OCI-LY1 (cell line): Measurements from ENCODE around the gene AQP5.

Experiments used
- H2AFZ ChIP-seq: fragments of 200-600 bp; sonication (generic), shearing (Covaris generic); 2 replicates; pipeline ENCODE4 v1.6.0; 2014; ENCODE audit warnings: antibody characterized with exemption, mild to moderate bottlenecking, low read length
- H3F3A ChIP-seq: fragments of 200-600 bp; sonication (generic), shearing (Covaris generic); 2 replicates; pipeline ENCODE4 v1.6.0; 2014; ENCODE audit warnings: mild to moderate bottlenecking, antibody characterized with exemption, low read length, moderate library complexity; ENCODE audit not compliant: insufficient read depth
- H3K27ac ChIP-seq: fragments of 200-600 bp; sonication (generic); 2 replicates; pipeline ENCODE4 v1.5.1; 2014; ENCODE audit warnings: low read length, mixed run types, mild to moderate bottlenecking, low read depth; ENCODE audit not compliant: poor library complexity, severe bottlenecking
- H3K27me3 ChIP-seq: fragments of 200-600 bp; sonication (generic); 2 replicates; pipeline ENCODE4 v1.6.0; 2014; ENCODE audit warnings: antibody characterized with exemption, mild to moderate bottlenecking, low read length, moderate library complexity; ENCODE audit not compliant: insufficient read depth
- H3K36me3 ChIP-seq: fragments of 200-600 bp; sonication (generic); 2 replicates; pipeline ENCODE4 v1.6.1; 2014; ENCODE audit warnings: mild to moderate bottlenecking, antibody characterized with exemption, low read length, moderate library complexity, mixed read lengths; ENCODE audit not compliant: insufficient read depth
- H3K4me1 ChIP-seq: fragments of 200-600 bp; sonication (generic); 2 replicates; pipeline ENCODE4 v1.5.1; 2014; ENCODE audit warnings: mild to moderate bottlenecking, low read length, moderate library complexity; ENCODE audit not compliant: insufficient read depth, severe bottlenecking
- H3K4me2 ChIP-seq: fragments of 200-600 bp; sonication (generic), shearing (Covaris generic); 2 replicates; pipeline ENCODE4 v1.6.1; 2014; ENCODE audit warnings: low read length
- H3K4me3 ChIP-seq: fragments of 200-600 bp; sonication (generic); 2 replicates; pipeline ENCODE4 v1.5.1; 2014; ENCODE audit warnings: low read length, low read depth, mild to moderate bottlenecking, mixed read lengths; ENCODE audit not compliant: poor library complexity, severe bottlenecking
- H3K79me2 ChIP-seq: fragments of 200-600 bp; shearing (Covaris generic); 2 replicates; pipeline ENCODE4 v1.6.1; 2016; ENCODE audit warnings: mixed run types, low read length, mixed read lengths; ENCODE audit not compliant: insufficient read depth
- H3K9ac ChIP-seq: fragments of 200-600 bp; sonication (generic), shearing (Covaris generic); 2 replicates; pipeline ENCODE4 v1.6.1; 2014; ENCODE audit warnings: mild to moderate bottlenecking, low read length, mixed read lengths
- H3K9me2 ChIP-seq: fragments of 200-600 bp; sonication (generic), shearing (Covaris generic); 2 replicates; pipeline ENCODE4 v1.6.1; 2014; ENCODE audit warnings: low read depth, mild to moderate bottlenecking, low read length, mixed read lengths
- H3K9me3 ChIP-seq: fragments of 200-600 bp; shearing (Covaris generic); 2 replicates; pipeline ENCODE4 v1.6.1; 2014; ENCODE audit warnings: low read length, mixed read lengths
- H4K20me1 ChIP-seq: fragments of 200-600 bp; sonication (generic), shearing (Covaris generic); 2 replicates; pipeline ENCODE4 v1.6.0; 2016; ENCODE audit warnings: mild to moderate bottlenecking, low read length; ENCODE audit not compliant: insufficient read depth
- CTCF ChIP-seq: fragments of 200-600 bp; sonication (generic), shearing (Covaris generic); IDR thresholded peaks from 2 replicates; pipeline ENCODE4 v1.5.1; 2017; ENCODE audit warnings: mild to moderate bottlenecking, antibody characterized with exemption, low read length, moderate library complexity, mixed read lengths
- EZH2 ChIP-seq: fragments of 200-600 bp; sonication (generic), shearing (Covaris generic); IDR thresholded peaks from 2 replicates; pipeline ENCODE4 v1.8.0; 2017; ENCODE audit warnings: borderline replicate concordance, mixed run types, mild to moderate bottlenecking, antibody characterized with exemption, low read length, moderate library complexity, mixed read lengths

AQP5 gene

GRCh38 chr12:49952391-49953055 lies 9.1 kb upstream of the AQP5 start:
- no peak overlapping the region for H3K9ac ChIP-seq
- H2AFZ ChIP-seq = no peak overlapping the region
- no peaks in the 10 kb centered on the region for H4K20me1 ChIP-seq
- TF ChIP-seq EZH2 (no peak), CTCF (no peak)
- no peak overlapping the region for H3K27ac ChIP-seq
- H3K9me3 ChIP-seq = no peaks in the 10 kb centered on the region
- no peaks in the 10 kb centered on the region for H3F3A ChIP-seq
- no peaks in the 10 kb centered on the region for H3K9me2 ChIP-seq
- H3K4me3 ChIP-seq = no peak overlapping the region
- H3K4me2 ChIP-seq = no peak overlapping the region
- H3K27me3 ChIP-seq = peaks cover 5% of the 10 kb centered on the region
- H3K36me3 ChIP-seq = no peaks in the 10 kb centered on the region
- H3K4me1 ChIP-seq = no peaks in the 10 kb centered on the region
- H3K79me2 ChIP-seq = no peaks in the 10 kb centered on the region

- Histone ChIP-seq H3K79me2 (no peaks in the 10 kb centered on the region), H3K9me3 (no peaks in the 10 kb centered on the region), H4K20me1 (no peaks in the 10 kb centered on the region), H3K4me1 (no peaks in the 10 kb centered on the region), H3K27me3 (peaks cover 5% of the 10 kb centered on the region), H3K9me2 (no peaks in the 10 kb centered on the region), H3K36me3 (no peaks in the 10 kb centered on the region), H3F3A (no peaks in the 10 kb centered on the region), H3K27ac (no peak overlapping the region), H3K4me2 (no peak overlapping the region), H3K9ac (no peak overlapping the region), H3K4me3 (no peak overlapping the region), H2AFZ (no peak overlapping the region)
- TF ChIP-seq EZH2 (no peak), CTCF (no peak)
These were observed 8.5 kb upstream of the AQP5 start for GRCh38 chr12:49953151-49953550.

GRCh38 chr12:49953961-49954846 lies 7.5 kb upstream of the AQP5 start:
- H3K36me3 ChIP-seq = no peaks in the 10 kb centered on the region
- no peak overlapping the region for H3K4me2 ChIP-seq
- no peaks in the 10 kb centered on the region for H4K20me1 ChIP-seq
- peaks cover 11% of the 10 kb centered on the region; the same call in 1 of the 2 replicates for H3K27me3 ChIP-seq
- H2AFZ ChIP-seq = no peak overlapping the region
- H3F3A ChIP-seq = no peaks in the 10 kb centered on the region
- no peaks in the 10 kb centered on the region for H3K79me2 ChIP-seq
- no peaks in the 10 kb centered on the region for H3K9me3 ChIP-seq
- no peaks in the 10 kb centered on the region for H3K4me1 ChIP-seq
- H3K27ac ChIP-seq = no peak overlapping the region
- H3K9me2 ChIP-seq = no peaks in the 10 kb centered on the region
- no peak overlapping the region for H3K4me3 ChIP-seq
- no peak for TF ChIP-seq CTCF
- TF ChIP-seq EZH2 = no peak
- no peak overlapping the region for H3K9ac ChIP-seq
